Thyroid gland (tissue), 4 donors: ENCODE results near the gene STYX. TPM values are rescaled to one million over a fixed set of nuclear protein-coding genes. Genes with fewer than 3 reads are reported as not detected.

ENCODE experiments used
- DNase-seq, 2 donors: peaks; one replicate each; pipeline ENCODE4 v3.0.0-alpha.2; 2019
- H3K27ac ChIP-seq, 3 donors: fragments of 200-600 bp; sonication (generic); 1 replicate in 2 of 3; 2 replicates in 1 of 3; pipeline ENCODE4 v1.5.1; 2016 to 2019; ENCODE audit warnings: mild to moderate bottlenecking in 1 of 3, moderate library complexity in 1 of 3
- H3K27me3 ChIP-seq: fragments of 200-600 bp; sonication (generic); one replicate; pipeline ENCODE4 v1.5.1; 2019
- H3K36me3 ChIP-seq, 2 donors: fragments of 200-600 bp; sonication (generic); one replicate each; pipeline ENCODE4 v1.5.1; 2016 to 2019
- H3K4me1 ChIP-seq, 2 donors: fragments of 200-600 bp; sonication (generic); one replicate each; pipeline ENCODE4 v1.5.1; 2017 to 2019
- H3K4me3 ChIP-seq, 3 donors: fragments of 200-600 bp; sonication (generic); replicated peaks in 1 of 3; 1 replicate in 2 of 3; 2 replicates in 1 of 3; pipeline ENCODE4 v1.5.1; 2016; ENCODE audit warnings: mild to moderate bottlenecking in 1 of 3
- H3K9me3 ChIP-seq: fragments of 200-600 bp; sonication (generic); one replicate; pipeline ENCODE4 v1.5.1; 2017
- CTCF ChIP-seq, 6 experiments: fragments of 200-600 bp in 3 of 6; fragments of 450-650 bp in 3 of 6; sonication (generic) in 3 of 6; IDR thresholded peaks; one replicate each; pipeline ENCODE4 v1.5.1; 2016 to 2019; ENCODE audit warnings: antibody characterized with exemption in 6 of 6, mild to moderate bottlenecking in 2 of 6, inconsistent platforms in 1 of 6, moderate library complexity in 1 of 6
- POLR2A ChIP-seq, 2 donors: fragments of 450-650 bp; IDR thresholded peaks; one replicate each; pipeline ENCODE4 v1.6.1; 2017; ENCODE audit warnings: antibody characterized with exemption in 2 of 2, mild to moderate bottlenecking in 2 of 2, moderate library complexity in 1 of 2
- WGBS, 2 donors: methylation state at CpG; one replicate each; pipeline ENCODE4 v1.1.5; 2017; 5-methylcytosine and 5-hydroxymethylcytosine counted together
- intact Hi-C: fragments of 100-400 bp; cut with DNase I; formaldehyde crosslinking; loops from one replicate; pipeline ENCODE4 v1.15.1; 2023
- small RNA-seq: library from RNA; depleted of rRNA; stranded (forward); fragments of <200 nt; gene quantifications from one replicate; pipeline ENCODE3, GENCODE V24; 2016
- total RNA-seq, 4 donors: library from RNA; depleted of rRNA; stranded (reverse); fragments of >200 nt; gene quantifications; one replicate each; pipeline ENCODE4 v1.2.3, GENCODE V29; 2016

Gene STYX
- total RNA-seq, 4 donors from 2014 or later = 13.7 to 17.1 (median 14.8) TPM

DNA sequence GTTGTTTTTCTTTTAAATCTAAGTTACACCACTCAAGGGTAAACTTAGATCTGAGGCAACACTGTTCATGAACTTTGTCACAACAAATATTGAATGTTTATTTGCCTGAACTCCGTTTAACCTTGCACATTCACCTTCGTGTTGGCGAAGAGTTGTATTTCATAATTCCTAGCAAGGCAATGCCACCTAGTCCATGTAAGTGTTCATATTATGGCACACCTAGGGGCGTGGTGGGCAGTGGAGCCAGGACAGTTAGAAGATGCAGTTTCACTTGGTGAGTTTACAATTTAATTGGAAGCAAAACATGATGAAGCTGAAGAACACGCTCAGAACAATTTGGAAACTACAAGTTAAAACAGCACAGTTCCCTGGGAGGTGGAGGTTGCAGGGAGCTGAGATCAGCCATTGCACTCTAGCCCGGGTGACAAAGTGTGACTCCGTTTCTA is 91.9 kb downstream of the STYX start:
- H3K27ac ChIP-seq = no peak overlapping the region
- no peaks in the 10 kb centered on the region for H3K9me3 ChIP-seq
- no peaks in the 10 kb centered on the region for H3K4me1 ChIP-seq
- WGBS, 2 donors = 70 to 78% methylated on average over 7 of the region's 7 CpGs
- no peak for TF ChIP-seq CTCF (IDR thresholded peaks at IDR 0.05)
- TF ChIP-seq POLR2A (IDR thresholded peaks at IDR 0.05) = no peak
- H3K36me3 ChIP-seq = no peaks in the 10 kb centered on the region
- intact Hi-C loops = loop anchor here (2.0 kb wide), 1 partner anchor 139 kb away; no protein-coding TSS in a partner anchor
- no peaks in the 10 kb centered on the region for H3K27me3 ChIP-seq
- H3K4me3 ChIP-seq = no peak overlapping the region
- DNase-seq = no peak

DNA sequence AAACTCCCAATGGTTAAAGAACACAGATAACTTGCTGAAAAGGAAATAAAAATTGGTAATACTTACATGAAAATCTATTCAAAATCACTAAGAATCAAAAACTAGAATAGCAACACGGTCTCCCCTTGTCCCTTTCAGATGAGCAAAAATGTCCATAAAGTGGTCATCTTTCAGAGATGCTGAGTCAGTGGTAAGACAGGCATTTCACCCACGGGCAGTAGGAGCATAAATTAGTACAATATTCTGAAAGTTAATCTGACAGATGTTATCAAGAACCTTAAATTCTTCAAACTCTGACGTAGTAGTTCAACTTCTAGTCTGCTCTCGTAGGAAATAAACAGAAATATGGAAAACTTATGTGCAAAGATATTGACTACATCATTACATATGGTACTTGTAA is 94.5 kb downstream of the STYX start:
- Histone ChIP-seq H3K4me3 (no peak overlapping the region), H3K27me3 (no peaks in the 10 kb centered on the region), H3K27ac (no peak overlapping the region), H3K4me1 (no peaks in the 10 kb centered on the region), H3K9me3 (no peaks in the 10 kb centered on the region), H3K36me3 (no peaks in the 10 kb centered on the region)
- WGBS, 2 donors = 65 to 67% methylated on average over 4 of the region's 4 CpGs
- TF ChIP-seq POLR2A (IDR thresholded peaks at IDR 0.05) = no peak
- no peak for TF ChIP-seq CTCF (IDR thresholded peaks at IDR 0.05)
- intact Hi-C loops = no loop called here
- DNase-seq = no peak

Small RNA genes lying within 50 kb of the gene (small RNA-seq; reads per million reads assigned to genes)
- not detected for gene AL139317.2

Other genes with a start within 250 kb of the STYX start
- 10 to 100 TPM in 1 of 4 donors, 1 to 10 TPM in 3; 3.7 to 14.1 (median 7.4) TPM for gene TXNDC16, start 177.7 kb upstream of the STYX start, total RNA-seq
- gene GPR137C, start 177.3 kb upstream of the STYX start, total RNA-seq = 1 to 10 TPM in 2 of 4 donors, under 1 TPM in 2; 0.20 to 1.4 (median 1.1) TPM
- gene ERO1A, start 34.6 kb upstream of the STYX start, total RNA-seq = 10 to 100 TPM; 32.2 to 55.9 (median 38.6) TPM
- gene PSMC6, start 23.0 kb upstream of the STYX start, total RNA-seq = 100 to 1,000 TPM in 3 of 4 donors, 10 to 100 TPM in 1; 98.8 to 146 (median 125) TPM
- gene GNPNAT1, start 61.4 kb downstream of the STYX start, total RNA-seq = 10 to 100 TPM; 10.3 to 11.7 (median 10.6) TPM
- 10 to 100 TPM; 57.1 to 98.5 (median 74.2) TPM for gene FERMT2, start 220.9 kb downstream of the STYX start, total RNA-seq